Measurements from ENCODE around the gene CCDC192.

The CCDC192 gene

DNA sequence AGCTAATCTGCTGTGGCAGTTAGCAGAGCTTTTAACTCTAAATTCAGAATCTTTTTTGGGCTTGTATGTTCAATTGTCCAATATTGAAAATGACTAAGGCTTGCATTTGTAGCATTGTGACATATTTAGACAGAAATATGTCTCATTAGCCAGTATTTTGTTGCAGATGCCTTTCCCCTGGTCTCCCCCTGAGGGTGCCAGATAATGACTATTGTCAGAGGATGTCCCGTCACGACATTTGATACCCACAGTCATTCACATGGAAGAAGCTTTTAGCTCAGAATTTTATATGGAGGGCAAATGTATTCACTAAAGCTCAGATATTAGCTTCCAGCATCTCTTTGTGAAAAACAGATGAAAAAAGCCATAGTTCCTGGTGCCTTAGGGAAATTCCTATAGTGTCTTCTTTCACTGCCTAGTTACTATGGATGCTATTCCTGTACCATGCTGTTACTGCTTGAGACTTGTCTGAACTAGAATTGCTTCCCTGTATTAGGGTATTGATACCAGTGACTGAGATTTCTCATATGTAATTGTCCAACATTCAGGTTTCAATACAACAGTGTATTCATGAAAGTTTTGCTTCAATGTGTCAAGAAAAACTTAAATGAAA, 96.2 kb downstream of the CCDC192 start:
- no peak for TF ChIP-seq CTCF (IDR thresholded peaks at IDR 0.05)
- H3K27ac ChIP-seq: no peak overlapping the region
- H3K9me3 ChIP-seq: no peaks in the 10 kb centered on the region
- H3K27me3 ChIP-seq: no peaks in the 10 kb centered on the region
- no peak for DNase-seq
- no peak overlapping the region for H3K4me3 ChIP-seq
- intact Hi-C loops (cut with DNase I; ENCODE audit: low total_unique reads): no loop called here
- peaks cover 0 to 11% (median 5%) of the 10 kb centered on the region in 4 donors for H3K4me1 ChIP-seq
- no peaks in the 10 kb centered on the region for H3K36me3 ChIP-seq

GRCh38 chr5:127801751-127802476, 98.7 kb downstream of the CCDC192 start:
- Histone ChIP-seq H3K27ac (no peak overlapping the region), H3K4me1 (peaks cover 0 to 11% (median 5%) of the 10 kb centered on the region in 4 donors), H3K27me3 (no peaks in the 10 kb centered on the region), H3K9me3 (no peaks in the 10 kb centered on the region), H3K4me3 (no peak overlapping the region), H3K36me3 (no peaks in the 10 kb centered on the region)
- no peak for DNase-seq
- intact Hi-C loops (cut with DNase I; ENCODE audit: low total_unique reads): no loop called here
- TF ChIP-seq CTCF (IDR thresholded peaks at IDR 0.05): no peak

GRCh38 chr5:127802477-127802865, 99.3 kb downstream of the CCDC192 start:
- Histone ChIP-seq H3K27ac (no peak overlapping the region), H3K27me3 (no peaks in the 10 kb centered on the region), H3K9me3 (no peaks in the 10 kb centered on the region), H3K4me1 (peaks cover 0 to 11% (median 5%) of the 10 kb centered on the region in 4 donors), H3K4me3 (no peak overlapping the region), H3K36me3 (no peaks in the 10 kb centered on the region)
- TF ChIP-seq CTCF (IDR thresholded peaks at IDR 0.05): no peak
- DNase-seq: no peak
- intact Hi-C loops (cut with DNase I; ENCODE audit: low total_unique reads): no loop called here

DNA sequence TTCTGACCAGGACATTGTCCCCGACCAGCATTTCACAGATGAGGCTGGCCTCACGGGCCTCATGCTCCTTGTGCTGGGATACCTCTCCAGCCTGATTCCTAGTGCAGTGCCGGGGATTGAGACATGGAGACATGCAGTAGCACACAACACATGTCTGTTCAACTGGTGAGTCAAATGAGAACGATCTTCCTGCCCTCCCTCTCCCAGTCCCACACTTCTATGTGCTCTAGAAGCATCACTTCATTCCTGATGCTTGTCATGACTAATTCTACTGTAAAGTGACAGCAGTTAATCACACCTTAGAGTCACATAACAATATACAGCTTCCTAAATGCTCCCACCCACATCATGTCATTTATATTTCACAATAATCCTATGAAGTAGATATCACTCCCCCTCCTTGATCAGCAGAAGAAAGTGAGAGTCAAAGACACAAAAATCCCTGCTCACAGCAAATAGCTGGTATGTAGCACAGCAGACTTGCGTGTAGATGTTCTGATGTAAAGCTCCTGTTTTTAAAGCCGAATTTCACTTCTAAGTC, 101.8 kb downstream of the CCDC192 start:
- Histone ChIP-seq H3K9me3 (no peaks in the 10 kb centered on the region), H3K4me3 (no peak overlapping the region), H3K27me3 (no peaks in the 10 kb centered on the region), H3K27ac (no peak overlapping the region), H3K4me1 (peaks cover 0 to 11% (median 5%) of the 10 kb centered on the region in 4 donors), H3K36me3 (no peaks in the 10 kb centered on the region)
- intact Hi-C loops (cut with DNase I; ENCODE audit: low total_unique reads): no loop called here
- DNase-seq: no peak
- no peak for TF ChIP-seq CTCF (IDR thresholded peaks at IDR 0.05)

- no peak for TF ChIP-seq CTCF (IDR thresholded peaks at IDR 0.05)
- intact Hi-C loops (cut with DNase I; ENCODE audit: low total_unique reads): no loop called here
- no peaks in the 10 kb centered on the region for H3K9me3 ChIP-seq
Measured at GRCh38 chr5:127805448-127805847, 102.3 kb downstream of the CCDC192 start.

More at GRCh38 chr5:127805448-127805847, 102.3 kb downstream of the CCDC192 start:
- Histone ChIP-seq H3K4me1 (peaks cover 0 to 11% (median 5%) of the 10 kb centered on the region in 4 donors), H3K36me3 (no peaks in the 10 kb centered on the region), H3K4me3 (no peak overlapping the region), H3K27ac (no peak overlapping the region), H3K27me3 (no peaks in the 10 kb centered on the region)
- DNase-seq: no peak

Measured in tibial artery (tissue), 4 donors.